Peyer's patch (tissue), 4 donors: ENCODE results near the gene PSMG2.

Experiments used
- POLR2A ChIP-seq, 2 donors: fragments of 450-650 bp; IDR thresholded peaks; one replicate each; pipeline ENCODE4 v1.5.1; 2017; ENCODE audit warnings: antibody characterized with exemption in 2 of 2, mild to moderate bottlenecking in 2 of 2, moderate library complexity in 2 of 2
- TF ChIP-seq, protein P1 (sequence below), 6 experiments: fragments of 450-650 bp in 4 of 6; fragments of 200-600 bp in 2 of 6; sonication (generic) in 1 of 6; IDR thresholded peaks; one replicate each; pipeline ENCODE4 v1.5.1; 2017 to 2019; ENCODE audit warnings: antibody characterized with exemption in 6 of 6, mild to moderate bottlenecking in 3 of 6, moderate library complexity in 1 of 6

- TF ChIP-seq, protein P1, sequence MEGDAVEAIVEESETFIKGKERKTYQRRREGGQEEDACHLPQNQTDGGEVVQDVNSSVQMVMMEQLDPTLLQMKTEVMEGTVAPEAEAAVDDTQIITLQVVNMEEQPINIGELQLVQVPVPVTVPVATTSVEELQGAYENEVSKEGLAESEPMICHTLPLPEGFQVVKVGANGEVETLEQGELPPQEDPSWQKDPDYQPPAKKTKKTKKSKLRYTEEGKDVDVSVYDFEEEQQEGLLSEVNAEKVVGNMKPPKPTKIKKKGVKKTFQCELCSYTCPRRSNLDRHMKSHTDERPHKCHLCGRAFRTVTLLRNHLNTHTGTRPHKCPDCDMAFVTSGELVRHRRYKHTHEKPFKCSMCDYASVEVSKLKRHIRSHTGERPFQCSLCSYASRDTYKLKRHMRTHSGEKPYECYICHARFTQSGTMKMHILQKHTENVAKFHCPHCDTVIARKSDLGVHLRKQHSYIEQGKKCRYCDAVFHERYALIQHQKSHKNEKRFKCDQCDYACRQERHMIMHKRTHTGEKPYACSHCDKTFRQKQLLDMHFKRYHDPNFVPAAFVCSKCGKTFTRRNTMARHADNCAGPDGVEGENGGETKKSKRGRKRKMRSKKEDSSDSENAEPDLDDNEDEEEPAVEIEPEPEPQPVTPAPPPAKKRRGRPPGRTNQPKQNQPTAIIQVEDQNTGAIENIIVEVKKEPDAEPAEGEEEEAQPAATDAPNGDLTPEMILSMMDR (IDR thresholded peaks at IDR 0.05): no peak
- TF ChIP-seq POLR2A (IDR thresholded peaks at IDR 0.05): no peak
These were observed 70.5 kb downstream of the PSMG2 start for GRCh38 chr18:12773369-12773768.
